ENCODE data around the gene AGAP2.
"Not testable (repeated sequence)": the region's sequence is repeated elsewhere in the genome, so short reads cannot be mapped to it uniquely, and the experiment has no call there.

AGAP2 gene

DNA sequence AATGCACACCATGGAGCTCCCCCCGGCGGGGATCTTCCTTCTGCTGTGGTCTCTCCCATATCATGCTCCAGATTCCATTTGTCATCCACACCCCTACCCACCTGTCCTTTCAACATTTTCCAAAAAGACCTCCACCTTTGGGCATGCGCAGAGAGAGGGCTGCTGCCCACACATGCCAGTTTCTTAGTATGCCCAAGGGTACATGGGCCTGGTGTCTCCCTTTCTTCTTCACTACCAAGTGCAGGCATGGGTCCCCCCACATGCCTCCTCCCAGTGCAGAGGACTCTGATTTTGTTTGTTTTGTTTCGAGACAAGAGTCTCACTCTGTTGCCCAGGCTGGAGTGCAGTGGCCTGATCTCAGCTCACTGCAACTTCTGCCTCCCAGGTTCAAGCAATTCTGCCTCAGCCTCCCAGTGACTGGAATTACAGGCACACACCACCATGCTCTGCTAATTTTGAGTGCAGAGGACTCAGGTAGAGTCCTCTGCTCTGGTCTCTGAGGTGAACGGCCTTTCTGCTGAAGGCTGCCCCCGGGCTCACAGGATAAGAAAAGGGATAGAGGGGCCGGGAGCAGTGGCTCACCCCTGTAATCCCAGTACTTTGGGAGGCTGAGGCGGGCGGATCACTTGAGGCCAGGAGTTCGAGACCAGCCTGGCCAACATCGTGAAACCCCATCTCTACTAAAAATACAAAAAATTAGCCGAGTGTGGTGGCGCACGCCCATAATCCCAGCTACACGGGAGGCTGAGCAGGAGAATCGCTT lies 16.5 kb downstream of the AGAP2 start:
- DNase-seq: not testable (repeated sequence)

DNA sequence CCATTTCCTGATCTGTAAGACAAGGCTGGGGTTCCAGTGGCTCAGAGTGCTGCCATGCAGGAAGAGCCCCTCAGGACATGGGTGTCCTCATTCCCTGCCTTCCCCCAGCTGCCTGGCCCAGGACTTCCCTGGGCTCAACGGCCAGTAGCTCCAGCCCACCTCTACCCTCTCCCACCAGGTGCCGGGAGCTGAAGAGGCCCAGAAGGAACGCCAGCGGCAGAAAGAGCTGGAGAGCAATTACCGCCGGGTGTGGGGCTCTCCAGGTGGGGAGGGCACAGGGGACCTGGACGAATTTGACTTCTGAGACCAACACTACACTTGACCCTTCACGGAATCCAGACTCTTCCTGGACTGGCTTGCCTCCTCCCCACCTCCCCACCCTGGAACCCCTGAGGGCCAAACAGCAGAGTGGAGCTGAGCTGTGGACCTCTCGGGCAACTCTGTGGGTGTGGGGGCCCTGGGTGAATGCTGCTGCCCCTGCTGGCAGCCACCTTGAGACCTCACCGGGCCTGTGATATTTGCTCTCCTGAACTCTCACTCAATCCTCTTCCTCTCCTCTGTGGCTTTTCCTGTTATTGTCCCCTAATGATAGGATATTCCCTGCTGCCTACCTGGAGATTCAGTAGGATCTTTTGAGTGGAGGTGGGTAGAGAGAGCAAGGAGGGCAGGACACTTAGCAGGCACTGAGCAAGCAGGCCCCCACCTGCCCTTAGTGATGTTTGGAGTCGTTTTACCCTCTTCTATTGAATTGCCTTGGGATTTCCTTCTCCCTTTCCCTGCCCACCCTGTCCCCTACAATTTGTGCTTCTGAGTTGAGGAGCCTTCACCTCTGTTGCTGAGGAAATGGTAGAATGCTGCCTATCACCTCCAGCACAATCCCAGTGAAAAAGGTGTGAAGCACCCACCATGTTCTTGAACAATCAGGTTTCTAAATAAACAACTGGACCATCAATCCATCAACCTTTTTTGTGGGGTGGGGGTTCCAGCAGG lies 17.6 kb downstream of the AGAP2 start:
- DNase-seq: no peak

- no peak for DNase-seq
Measured at GRCh38 chr12:57719777-57720605, 18.6 kb downstream of the AGAP2 start.

GRCh38 chr12:57718641-57719528 lies 19.7 kb downstream of the AGAP2 start:
- no peak for DNase-seq

- DNase-seq: no peak
Measured at GRCh38 chr12:57717846-57718640, 20.5 kb downstream of the AGAP2 start.

DNA sequence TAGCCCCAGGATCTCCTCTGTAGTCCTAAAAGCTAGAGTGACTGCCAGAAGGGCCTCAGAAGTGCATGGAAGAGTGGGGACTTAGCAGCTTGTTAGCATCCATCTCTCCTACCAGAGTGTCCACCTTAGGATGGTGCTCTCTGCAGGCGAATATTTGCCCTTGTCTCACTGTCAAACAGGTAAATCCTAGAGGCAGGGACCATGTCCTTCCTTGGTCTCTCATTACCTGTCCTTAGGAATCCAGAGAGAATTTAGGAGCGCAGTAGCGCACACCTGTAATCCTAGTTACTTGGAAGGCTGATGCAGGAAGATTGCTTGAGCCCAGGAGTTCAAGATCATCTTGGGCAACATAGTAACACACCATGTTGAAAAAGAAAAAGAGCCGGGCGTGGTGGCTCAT lies 21.4 kb downstream of the AGAP2 start:
- DNase-seq: no peak

GRCh38 chr12:57716305-57716704 lies 22.2 kb downstream of the AGAP2 start:
- no peak for DNase-seq

GRCh38 chr12:57715786-57716185 lies 22.8 kb downstream of the AGAP2 start:
- no peak for DNase-seq

DNA sequence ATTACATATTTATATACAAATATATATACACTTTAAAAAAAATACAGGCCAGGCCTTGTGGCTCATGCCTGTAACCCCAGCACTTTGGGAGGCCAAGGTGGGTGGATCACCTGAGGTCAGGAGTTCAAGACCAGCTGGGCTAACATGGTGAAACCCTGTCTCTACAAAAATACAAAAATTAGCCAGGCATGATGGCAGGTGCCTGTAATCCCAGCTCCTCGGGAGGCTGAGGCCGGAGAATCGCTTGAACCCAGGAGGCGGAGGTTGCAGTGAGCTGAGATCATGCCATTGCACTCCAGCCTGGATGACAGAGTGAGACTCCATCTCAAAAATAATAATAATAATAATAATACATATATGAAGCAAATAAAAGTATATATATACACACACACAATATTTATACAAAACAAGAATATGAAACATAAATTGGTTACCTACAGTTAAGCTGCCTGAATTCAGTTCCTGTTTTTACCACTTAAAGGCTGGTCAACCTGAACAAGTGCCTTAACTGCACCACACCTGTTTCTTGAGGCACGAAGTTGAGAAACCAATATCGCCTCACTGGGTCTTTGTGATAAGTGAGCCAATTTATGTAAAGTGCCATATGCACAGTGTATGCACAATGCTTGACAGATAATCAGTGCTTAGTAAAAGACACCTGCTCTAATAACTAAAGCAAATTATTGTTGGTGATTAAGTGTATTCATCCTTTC lies 23.4 kb downstream of the AGAP2 start:
- DNase-seq: not testable (repeated sequence)

DNA sequence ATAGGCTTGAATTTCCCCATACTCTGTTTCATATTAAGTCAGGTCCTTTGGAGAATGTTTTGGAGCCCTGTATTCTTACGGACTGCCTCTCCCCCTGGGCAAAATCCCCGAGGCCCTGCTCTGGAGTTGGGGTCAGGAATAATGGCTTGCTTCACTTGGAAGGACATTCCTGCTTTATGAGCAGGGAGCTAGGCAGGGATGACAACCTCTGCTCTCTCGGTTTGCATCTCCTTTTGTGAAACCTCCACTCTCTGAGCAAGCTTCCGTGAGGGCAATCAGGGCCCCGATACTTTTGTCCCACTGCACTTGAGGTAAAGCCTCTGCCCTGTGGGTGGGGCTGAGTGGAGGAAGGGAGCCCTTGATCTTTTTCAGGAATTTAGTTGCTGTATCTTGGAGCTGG lies 25.3 kb downstream of the AGAP2 start:
- DNase-seq: no peak

DNA sequence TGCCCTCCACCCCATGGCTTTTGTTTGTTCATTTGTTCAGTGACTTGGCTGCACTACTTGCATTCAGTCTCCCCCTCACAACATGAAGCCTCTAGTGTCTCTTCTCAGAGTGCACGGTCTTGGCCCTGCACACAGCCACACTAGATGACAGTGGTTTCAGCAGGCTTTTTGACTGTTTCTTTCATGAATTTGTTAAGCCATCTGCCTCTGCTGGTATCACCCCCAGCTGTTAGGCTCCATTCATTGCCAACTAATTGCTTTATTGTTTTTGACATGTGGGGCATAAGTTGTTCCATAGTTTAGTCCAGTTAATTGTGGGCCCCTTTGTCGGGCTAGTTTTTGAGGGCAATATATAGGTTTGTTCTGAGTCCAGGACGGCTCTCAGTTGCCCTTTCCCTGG lies 25.8 kb downstream of the AGAP2 start:
- DNase-seq: no peak

DNA sequence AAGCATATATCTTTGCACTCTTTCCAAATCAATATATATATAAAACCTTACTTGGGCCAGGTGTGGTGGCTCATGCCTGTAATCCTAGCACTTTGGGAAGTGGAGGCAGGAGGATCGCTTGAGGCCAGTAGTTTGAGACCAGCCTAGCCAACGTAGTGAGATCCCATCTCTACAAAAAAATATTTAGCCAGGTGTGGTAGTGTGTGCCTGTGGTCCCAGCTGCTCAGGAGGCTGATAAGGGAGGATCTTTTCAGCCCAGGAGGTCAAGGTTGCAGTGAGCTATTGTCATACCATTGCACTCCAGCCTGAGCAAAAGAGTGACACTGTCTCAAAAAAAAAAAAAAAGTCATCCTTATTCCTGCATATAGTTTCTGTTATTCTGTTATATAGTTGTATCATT lies 30.2 kb downstream of the AGAP2 start:
- no peak for DNase-seq

DNA sequence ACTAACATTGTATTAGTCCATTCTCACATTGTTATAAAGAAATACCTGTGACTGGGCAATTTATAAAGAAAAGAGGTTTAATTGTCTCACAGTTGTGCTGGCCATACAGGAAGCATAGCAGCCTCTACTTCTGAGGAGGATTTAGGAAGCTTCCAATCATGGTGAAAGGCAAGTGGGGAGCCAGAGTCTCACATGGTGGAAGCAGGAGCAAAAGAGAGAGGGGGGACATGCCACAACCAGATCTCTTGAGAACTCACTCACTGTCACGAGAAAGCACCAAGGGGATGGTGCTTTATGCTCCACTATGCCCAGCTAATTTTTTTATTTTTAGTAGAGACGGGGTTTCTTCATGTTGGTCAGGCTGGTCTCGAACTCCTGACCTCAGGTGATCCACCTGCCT lies 31.3 kb downstream of the AGAP2 start:
- DNase-seq: no peak

DNA sequence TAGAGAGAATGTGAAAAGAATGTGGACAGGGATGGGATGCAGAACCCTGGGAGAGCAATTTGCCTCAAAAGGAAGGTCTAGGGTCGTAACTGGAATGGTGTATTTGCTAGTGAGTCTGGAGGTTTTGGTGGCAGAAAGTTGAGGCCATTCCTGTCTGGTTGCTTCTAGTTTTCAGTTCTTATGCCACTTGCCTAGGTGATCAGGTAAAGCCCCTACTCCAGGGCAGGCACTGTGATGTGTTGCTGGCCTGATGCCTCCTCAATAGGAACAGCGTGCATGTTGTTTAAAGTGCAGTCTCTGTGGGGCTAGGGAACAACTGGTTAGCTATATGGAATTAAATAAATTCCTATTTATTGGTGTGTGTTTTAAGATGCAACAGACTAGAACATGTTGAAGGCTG lies 38.2 kb downstream of the AGAP2 start:
- no peak for DNase-seq

GRCh38 chr12:57698414-57698813 lies 40.1 kb downstream of the AGAP2 start:
- no peak for DNase-seq

GRCh38 chr12:57697076-57697475 lies 41.5 kb downstream of the AGAP2 start:
- no peak for DNase-seq

- no peak for DNase-seq
Measured at GRCh38 chr12:57695770-57696432, 42.6 kb downstream of the AGAP2 start.

- DNase-seq: no peak
Measured at GRCh38 chr12:57694459-57695019, 44.0 kb downstream of the AGAP2 start.

DNA sequence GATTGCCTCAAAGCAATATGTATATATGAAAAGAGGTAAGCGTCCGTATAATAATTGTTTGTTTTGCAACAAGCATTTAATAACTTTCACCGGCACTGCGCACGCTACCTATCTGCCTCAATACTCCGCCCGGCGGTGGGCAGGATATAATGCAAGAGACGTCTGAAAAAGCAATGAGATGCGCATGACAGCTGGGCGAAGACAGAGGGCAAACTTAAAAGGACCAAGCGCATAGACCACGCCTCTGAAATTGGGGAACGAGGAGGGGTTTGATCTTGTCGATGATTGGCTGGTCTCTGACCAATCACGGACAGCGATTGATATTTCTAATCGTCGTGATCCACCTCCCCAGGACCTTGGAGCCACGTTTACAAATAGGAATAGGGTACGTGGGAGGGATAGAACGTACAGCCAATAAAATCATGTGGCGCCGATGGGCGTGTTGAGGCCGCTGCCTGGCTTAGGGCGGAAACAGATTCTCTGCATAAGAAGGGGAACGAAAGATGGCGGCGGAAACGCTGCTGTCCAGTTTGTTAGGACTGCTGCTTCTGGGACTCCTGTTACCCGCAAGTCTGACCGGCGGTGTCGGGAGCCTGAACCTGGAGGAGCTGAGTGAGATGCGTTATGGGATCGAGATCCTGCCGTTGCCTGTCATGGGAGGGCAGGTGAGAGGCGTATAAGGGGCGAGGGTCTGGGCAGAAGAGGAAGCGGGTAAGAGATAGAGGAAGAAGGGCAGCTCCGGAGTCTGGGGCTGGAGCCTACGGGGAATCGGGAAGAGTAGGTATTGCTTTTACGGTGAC lies 44.7 kb downstream of the AGAP2 start, which contains the start of gene OS9:
Gene OS9, plus strand, starts transcription at position 474 of the 800 bp plus-strand sequence. Its CDS starts 30 bp downstream, at position 504.
- peak; percentile 100 for DNase-seq
